ENCODE results near the gene C19orf47.

C19orf47 gene

GRCh38 chr19:40360020-40360707 lies 12.0 kb upstream of the C19orf47 start:
- H3K4me3 ChIP-seq (ENCODE audit: low read depth, low read length) = no peak overlapping the region
- H3K9me3 ChIP-seq = no peaks in the 10 kb centered on the region
- no peaks in the 10 kb centered on the region for H3K4me1 ChIP-seq
- no peak for DNase-seq
- TF ChIP-seq, protein P1, sequence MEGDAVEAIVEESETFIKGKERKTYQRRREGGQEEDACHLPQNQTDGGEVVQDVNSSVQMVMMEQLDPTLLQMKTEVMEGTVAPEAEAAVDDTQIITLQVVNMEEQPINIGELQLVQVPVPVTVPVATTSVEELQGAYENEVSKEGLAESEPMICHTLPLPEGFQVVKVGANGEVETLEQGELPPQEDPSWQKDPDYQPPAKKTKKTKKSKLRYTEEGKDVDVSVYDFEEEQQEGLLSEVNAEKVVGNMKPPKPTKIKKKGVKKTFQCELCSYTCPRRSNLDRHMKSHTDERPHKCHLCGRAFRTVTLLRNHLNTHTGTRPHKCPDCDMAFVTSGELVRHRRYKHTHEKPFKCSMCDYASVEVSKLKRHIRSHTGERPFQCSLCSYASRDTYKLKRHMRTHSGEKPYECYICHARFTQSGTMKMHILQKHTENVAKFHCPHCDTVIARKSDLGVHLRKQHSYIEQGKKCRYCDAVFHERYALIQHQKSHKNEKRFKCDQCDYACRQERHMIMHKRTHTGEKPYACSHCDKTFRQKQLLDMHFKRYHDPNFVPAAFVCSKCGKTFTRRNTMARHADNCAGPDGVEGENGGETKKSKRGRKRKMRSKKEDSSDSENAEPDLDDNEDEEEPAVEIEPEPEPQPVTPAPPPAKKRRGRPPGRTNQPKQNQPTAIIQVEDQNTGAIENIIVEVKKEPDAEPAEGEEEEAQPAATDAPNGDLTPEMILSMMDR (IDR thresholded peaks at IDR 0.05; ENCODE audit: low read depth, low read length) = no peak
- H3K27me3 ChIP-seq = no peaks in the 10 kb centered on the region
- no peaks in the 10 kb centered on the region for H3K36me3 ChIP-seq

DNA sequence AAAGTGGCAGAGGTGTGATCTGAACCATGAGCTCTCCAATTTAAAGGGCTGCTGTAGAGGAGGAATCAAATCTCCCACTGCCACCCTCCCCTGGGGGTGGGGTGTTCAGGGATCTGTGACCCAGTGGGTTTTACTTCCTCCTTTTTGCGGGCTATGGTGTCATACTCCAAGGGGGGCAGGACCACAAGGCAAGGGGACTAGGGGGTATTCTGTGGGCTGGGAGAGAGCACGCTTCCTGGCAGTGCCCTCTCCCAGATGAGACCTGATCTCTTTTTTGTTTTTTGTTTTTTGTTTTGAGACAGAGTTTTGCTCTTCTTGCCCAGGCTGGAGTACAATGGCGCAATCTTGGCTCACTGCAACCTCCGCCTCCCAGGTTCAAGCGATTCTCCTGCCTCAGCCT lies 10.6 kb upstream of the C19orf47 start:
- Histone ChIP-seq H3K4me3 (ENCODE audit: low read depth, low read length) (no peak overlapping the region), H3K4me1 (no peaks in the 10 kb centered on the region), H3K36me3 (no peaks in the 10 kb centered on the region), H3K9me3 (no peaks in the 10 kb centered on the region), H3K27me3 (no peaks in the 10 kb centered on the region)
- TF ChIP-seq, protein P1 (IDR thresholded peaks at IDR 0.05; ENCODE audit: low read depth, low read length) = no peak
- DNase-seq = no peak

- no peak for DNase-seq
- TF ChIP-seq, protein P1 (IDR thresholded peaks at IDR 0.05; ENCODE audit: low read depth, low read length) = no peak
- H3K27me3 ChIP-seq = no peaks in the 10 kb centered on the region
- H3K4me1 ChIP-seq = no peaks in the 10 kb centered on the region
- no peaks in the 10 kb centered on the region for H3K36me3 ChIP-seq
- H3K9me3 ChIP-seq = no peaks in the 10 kb centered on the region
- H3K4me3 ChIP-seq (ENCODE audit: low read depth, low read length) = no peak overlapping the region
Observed at GRCh38 chr19:40357640-40358039, 9.4 kb upstream of the C19orf47 start.

DNA sequence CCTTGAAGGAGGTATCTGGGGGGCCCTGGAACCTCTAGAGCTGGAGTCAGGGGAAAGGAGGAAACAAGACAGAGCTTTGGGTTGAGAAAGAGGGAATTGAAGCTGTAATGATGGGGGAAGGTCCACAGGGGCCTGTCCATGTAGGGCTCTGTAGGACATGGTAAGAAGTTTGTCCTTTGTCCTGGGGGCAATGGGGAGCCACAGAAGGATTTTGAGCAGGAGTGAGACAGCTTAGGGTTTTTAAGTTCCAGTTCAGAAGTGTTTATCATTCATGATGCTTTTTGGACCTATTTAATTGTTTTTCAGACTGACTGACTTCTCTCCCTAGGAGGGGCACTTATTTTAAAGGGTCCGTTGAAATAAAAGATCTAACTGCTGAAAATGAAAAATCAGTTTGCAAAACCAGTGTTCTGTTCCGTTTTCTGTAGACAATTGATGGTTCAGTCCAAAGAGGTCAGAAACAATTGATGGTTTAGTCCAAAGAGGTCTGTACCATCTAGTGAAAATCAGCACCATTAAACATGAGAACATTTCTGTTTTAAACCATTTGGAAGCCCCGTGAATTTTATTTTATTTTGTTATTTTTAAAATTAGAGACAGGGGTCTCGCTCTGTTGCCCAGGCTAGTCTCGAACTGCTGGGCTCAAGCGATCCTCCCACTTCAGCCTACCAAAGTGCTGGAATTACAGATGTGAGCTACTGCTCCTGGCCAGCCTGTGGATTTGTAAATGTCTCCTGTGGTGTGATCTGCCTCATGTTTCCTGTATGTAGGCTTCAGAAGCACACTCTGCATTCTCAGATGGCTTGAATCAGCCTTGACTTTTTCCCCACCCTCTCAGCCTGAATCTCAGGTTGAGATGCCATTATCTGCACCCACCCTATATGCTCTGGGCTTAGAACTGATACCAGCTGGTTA lies 8.7 kb upstream of the C19orf47 start:
- TF ChIP-seq, protein P1 (IDR thresholded peaks at IDR 0.05; ENCODE audit: low read depth, low read length) = no peak
- Histone ChIP-seq H3K4me1 (no peaks in the 10 kb centered on the region), H3K36me3 (no peaks in the 10 kb centered on the region), H3K4me3 (ENCODE audit: low read depth, low read length) (no peak overlapping the region), H3K9me3 (no peaks in the 10 kb centered on the region), H3K27me3 (no peaks in the 10 kb centered on the region)
- DNase-seq = no peak

DNA sequence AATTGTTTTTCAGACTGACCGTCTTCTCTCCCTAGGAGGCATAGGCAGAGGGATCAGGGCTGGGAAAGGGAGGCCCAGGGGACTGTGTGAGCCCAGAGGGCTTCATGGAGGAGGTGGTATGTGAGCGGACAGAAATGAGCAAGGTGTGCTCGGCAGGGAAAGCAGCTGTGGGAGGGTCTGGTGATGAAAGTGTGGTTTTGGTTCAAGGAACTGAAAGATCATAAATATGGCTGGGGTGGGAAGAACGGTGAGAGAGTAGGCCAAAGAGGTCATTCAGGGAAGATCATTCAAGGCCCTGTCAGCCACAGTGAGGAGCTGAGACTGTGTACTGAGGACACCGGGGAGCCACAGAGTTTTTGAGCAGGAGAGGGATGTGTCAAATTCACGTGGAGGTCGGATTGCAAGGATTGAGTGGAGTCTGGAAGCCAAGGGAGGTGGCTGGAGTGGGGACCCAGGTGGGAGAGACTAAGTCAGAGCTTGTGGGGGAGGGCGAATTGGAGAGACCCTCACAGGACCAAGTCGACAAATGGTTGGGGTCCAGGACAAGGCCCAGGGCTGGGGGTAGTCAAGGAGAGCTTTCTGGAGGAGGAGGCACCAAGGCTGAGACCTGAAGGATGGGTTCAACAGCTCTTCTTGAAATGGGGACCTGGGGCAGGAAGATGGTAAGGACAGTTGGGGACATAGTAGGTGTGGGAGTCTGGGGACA lies 7.9 kb upstream of the C19orf47 start:
- no peaks in the 10 kb centered on the region for H3K4me1 ChIP-seq
- TF ChIP-seq, protein P1 (IDR thresholded peaks at IDR 0.05; ENCODE audit: low read depth, low read length) = no peak
- H3K9me3 ChIP-seq = no peaks in the 10 kb centered on the region
- H3K4me3 ChIP-seq (ENCODE audit: low read depth, low read length) = no peak overlapping the region
- DNase-seq = no peak
- no peaks in the 10 kb centered on the region for H3K36me3 ChIP-seq
- no peaks in the 10 kb centered on the region for H3K27me3 ChIP-seq

All from BE2C (cell line).